Cerebellar cortex (tissue), 1 donor: ENCODE data around the gene STARD13.

Experiments used
- DNase-seq: peaks from one replicate; pipeline ENCODE4 v3.0.0-alpha.2; 2015; ENCODE audit warnings: low spot score

Gene STARD13

GRCh38 chr13:33224686-33225085 lies 60.9 kb downstream of the STARD13 start:
- DNase-seq, result no peak

GRCh38 chr13:33224191-33224590 lies 61.4 kb downstream of the STARD13 start:
- no peak for DNase-seq

DNA sequence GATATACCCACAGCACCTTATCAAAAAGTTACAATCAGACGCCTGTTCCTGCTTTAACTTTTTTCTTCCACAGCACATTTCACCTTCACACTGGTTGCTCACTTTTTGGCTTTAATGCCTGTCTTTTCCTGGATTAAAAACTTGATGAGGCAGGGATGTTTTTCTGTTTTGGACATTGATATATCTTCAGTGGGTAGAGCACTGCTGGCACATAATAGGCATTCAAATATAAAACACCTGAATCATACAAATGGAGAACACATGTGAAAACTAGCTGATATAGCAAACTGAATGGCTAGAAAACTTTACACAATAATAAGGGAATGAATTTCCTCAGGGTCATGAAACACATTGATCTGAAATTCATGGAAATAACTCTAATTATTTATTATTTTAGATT lies 65.6 kb downstream of the STARD13 start:
- DNase-seq, result no peak

- no peak for DNase-seq
These were observed 67.1 kb downstream of the STARD13 start for GRCh38 chr13:33218426-33218825.

- DNase-seq, result no peak
These were observed 67.5 kb downstream of the STARD13 start for GRCh38 chr13:33218020-33218419.

DNA sequence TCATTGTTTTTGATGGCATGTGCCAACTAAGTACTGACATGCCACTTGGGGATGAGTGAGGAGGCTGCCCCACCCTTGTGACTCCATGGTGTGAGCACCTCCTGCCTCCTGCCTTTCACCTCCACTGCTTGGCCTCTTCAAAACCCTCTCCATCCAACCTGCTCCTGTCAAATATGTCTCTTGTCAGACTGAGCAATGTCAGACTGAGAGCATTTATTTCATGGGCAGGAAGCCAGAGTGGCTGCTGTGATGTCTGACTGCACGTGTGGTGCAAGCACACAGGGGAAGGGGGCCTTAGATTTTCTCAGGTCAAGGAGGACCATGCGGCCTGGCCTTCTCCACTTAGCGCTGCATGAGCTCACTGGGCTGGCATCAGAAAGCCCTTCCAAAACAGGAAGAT lies 68.3 kb downstream of the STARD13 start:
- DNase-seq, result no peak

- no peak for DNase-seq
These were observed 71.8 kb downstream of the STARD13 start for GRCh38 chr13:33213797-33214196.

DNA sequence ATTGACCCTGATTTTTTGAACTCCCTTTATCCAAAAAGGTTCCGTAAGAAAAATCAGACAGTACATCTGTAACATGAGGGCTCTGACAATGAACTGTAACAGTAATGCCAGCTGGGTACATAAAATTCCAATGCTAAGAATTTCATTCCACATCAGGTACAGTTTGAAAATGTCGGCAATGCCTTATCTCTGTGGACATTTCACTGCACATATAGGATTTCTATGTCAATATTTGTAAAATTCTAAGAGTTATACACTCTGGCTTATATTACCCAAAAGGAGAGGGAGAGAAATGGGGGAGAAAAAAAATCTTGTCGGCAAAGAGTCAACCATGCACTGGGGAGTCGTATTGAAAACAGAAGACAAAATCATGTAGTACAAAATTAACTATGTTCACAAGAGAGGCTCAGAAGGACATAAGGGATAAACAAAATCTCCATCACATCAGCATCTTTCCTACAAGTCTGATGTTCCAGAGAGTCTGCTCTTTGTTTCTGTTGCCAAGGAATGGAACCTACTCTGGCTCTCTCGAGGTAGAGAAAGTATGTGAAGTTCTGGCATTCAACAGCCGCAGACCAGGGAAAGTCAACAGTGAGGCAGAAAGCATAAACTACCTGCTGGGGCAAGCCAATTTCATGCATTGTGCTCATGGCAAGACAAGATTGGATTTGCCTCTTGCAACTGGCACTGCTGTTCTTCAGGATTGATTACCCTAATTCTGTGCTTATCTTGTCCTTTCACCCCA lies 72.4 kb downstream of the STARD13 start:
- no peak for DNase-seq

DNA sequence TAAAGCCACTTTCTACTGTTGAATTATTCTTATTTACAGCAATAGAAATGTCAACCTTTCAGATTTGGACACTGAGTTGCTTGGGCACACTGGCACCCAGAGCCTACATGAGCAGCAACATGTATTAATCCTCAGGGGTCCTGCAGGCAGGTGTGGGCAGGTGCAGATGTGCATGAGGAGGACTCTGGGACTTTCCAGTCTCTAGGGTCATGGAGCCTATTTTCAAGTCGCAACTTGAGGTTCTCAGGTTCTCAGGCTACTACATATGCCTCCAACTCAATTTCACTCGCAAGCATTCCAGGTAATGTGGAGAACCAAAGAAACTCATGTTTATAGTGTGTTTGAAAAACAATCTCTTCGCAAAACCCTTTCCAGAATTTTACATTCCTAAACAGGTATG lies 73.2 kb downstream of the STARD13 start:
- DNase-seq, result no peak

- no peak for DNase-seq
These were observed 75.5 kb downstream of the STARD13 start for GRCh38 chr13:33210090-33210489.

- DNase-seq, result no peak
These were observed 77.0 kb downstream of the STARD13 start for GRCh38 chr13:33208290-33209220.

GRCh38 chr13:33207615-33207961 lies 78.0 kb downstream of the STARD13 start:
- no peak for DNase-seq

DNA sequence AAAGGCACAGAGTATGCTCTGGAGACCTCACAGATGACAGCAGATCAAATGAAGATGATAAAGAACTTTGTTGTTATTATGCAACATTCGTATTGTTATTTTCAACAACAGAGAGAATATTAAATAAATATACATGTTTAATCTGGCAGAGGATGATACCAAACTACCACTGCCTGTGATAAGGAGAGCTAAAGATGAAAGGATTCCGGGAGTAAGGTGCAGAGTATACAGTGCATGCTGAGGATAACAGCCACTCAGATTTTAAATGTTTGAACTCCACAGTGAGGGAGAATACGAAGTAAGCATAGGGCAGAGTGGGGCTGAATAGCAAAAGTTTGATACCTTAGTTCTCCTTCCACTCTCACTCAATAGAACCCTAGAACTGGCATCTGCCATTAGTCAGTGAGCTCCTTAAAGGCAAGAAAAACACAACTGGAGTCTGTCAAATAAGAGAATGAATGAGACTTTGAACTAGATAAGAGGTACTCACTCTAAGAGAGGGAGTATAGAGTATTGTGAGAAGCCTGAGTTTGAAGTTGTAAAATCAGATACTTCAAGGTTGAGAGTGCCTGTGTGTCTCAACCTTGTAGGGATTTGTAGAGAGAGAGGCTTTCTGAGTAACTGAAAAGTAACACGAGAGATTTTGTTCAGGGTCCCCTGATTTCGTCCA lies 78.5 kb downstream of the STARD13 start:
- DNase-seq, result no peak

DNA sequence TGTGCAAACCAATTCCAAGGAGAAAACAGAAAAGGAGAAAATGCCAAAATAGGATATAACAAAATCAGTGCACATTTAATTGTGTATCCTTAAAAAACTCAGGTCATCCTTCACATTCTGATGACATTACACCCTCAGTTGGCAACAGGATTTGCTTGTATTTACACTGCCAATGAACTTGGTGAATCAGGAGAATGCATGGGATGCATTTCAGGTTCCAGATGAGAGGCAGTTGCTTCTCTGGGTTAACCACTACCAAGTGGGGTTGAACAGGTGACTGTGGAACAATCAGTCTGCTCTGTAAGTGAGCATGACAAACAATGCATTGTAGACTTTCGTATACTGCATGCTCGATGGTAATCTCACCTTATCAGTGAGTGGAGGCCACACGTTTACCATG lies 79.1 kb downstream of the STARD13 start:
- no peak for DNase-seq

GRCh38 chr13:33205804-33206221 lies 79.7 kb downstream of the STARD13 start:
- DNase-seq, result peak; percentile 36

DNA sequence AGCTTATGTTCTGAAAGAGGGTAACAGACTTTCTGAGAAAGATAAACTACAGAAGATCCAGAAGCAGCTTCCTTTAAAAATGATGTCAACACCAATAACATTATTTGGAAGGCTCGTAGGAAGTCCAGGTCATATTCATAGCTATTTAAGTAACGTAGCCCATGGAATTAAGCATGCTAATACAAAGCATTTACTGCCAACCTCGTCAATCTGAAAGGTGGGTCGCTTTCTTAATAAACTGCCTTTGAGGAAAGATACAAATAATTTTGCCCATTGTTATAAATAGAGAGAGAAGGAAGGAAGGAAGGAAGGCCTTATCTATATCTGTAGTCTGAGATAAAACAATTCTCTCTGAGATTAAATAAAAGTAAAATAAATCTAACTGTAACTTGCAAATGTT lies 80.3 kb downstream of the STARD13 start:
- DNase-seq, result no peak

GRCh38 chr13:33204130-33204927 lies 81.2 kb downstream of the STARD13 start:
- DNase-seq, result no peak

DNA sequence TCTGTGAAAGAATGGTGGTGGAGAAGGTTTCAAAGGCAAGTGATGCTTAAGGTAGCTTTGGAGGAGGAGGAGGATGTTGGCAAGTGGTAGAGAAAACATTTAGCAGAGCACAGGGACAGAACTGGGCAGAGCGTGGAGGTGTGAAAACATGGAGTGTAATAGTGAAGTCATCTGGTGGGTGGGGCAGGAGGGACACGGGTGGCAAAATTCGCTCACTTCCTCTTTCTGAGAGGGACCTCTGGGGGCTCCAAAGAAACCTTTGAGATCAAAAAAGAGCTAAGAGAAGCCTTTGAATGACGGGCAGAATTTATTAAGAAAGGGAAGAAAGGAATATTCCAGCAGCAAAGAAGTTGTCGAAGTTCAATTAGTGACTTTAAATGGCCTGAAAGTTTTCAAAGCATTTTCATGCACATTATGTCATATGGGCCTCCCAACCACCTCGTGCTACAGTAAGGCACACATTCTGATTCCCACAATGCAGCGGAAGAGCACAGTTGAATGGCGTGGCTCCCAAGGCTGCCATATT lies 82.8 kb downstream of the STARD13 start:
- no peak for DNase-seq

- DNase-seq, result no peak
These were observed 83.9 kb downstream of the STARD13 start for GRCh38 chr13:33201659-33202058.

GRCh38 chr13:33199289-33199850 lies 86.2 kb downstream of the STARD13 start:
- DNase-seq, result no peak

DNA sequence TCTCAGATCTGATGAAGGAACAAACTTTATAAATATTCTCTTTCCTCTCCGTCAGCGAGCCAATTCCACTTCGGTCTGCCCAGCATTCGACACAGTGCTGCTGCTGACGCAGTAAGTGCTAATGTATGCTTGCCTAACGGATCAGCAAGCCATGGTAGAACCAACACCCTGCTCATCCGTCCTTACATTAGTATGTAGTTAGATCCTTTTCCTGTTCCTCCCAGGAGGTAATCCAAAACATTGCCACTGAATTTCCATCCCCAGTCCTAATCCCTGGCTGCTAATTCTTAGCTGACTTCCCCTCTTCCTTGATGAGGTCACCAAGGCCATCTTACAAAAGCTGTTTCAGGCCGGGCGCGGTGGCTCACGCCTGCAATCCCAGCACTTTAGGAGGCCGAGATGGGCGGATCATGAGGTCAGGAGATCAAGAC lies 88.0 kb downstream of the STARD13 start:
- no peak for DNase-seq
